SK-N-SH treated with all-trans-retinoic acid at 6 μM for 48 hours (cell line): ENCODE measurements around the gene ABCG5.

Experiments
- ATAC-seq: fragments of 200-7000 bp; cut with Tn5 transposase; 3 replicates; pipeline ENCODE4 v1.9.1; 2020; ENCODE audit warnings: mild to moderate bottlenecking, moderate library complexity
- ARNTL ChIP-seq: fragments of 450-650 bp; formaldehyde crosslinking; IDR thresholded peaks from 2 replicates; pipeline ENCODE4 v1.5.0; 2020; ENCODE audit warnings: low read depth, mild to moderate bottlenecking, moderate library complexity, borderline replicate concordance
- BACH2 ChIP-seq: fragments of 250-450 bp; sonication (Bioruptor Pico); IDR thresholded peaks from 2 replicates; pipeline ENCODE4 v1.9.0; 2021; ENCODE audit warnings: mild to moderate bottlenecking, borderline replicate concordance
- CSDC2 ChIP-seq: fragments of 250-450 bp; sonication (Bioruptor Pico); IDR thresholded peaks from 2 replicates; pipeline ENCODE4 v1.5.0; 2020; ENCODE audit warnings: mild to moderate bottlenecking, moderate library complexity
- GLIS3 ChIP-seq: fragments of 250-450 bp; sonication (Bioruptor Pico); IDR thresholded peaks from 2 replicates; pipeline ENCODE4 v1.5.0; 2020; ENCODE audit warnings: mild to moderate bottlenecking, moderate library complexity
- ISL1 ChIP-seq: fragments of 250-450 bp; sonication (Bioruptor Pico); IDR thresholded peaks from 2 replicates; pipeline ENCODE4 v2.1.2; 2022; ENCODE audit warnings: mild to moderate bottlenecking, moderate library complexity
- RARB ChIP-seq: fragments of 250-450 bp; sonication (Bioruptor Pico); IDR thresholded peaks from 2 replicates; pipeline ENCODE4 v1.8.0; 2021; ENCODE audit warnings: mild to moderate bottlenecking, moderate library complexity
- SNAI2 ChIP-seq: fragments of 250-450 bp; sonication (Bioruptor Pico); IDR thresholded peaks from 2 replicates; pipeline ENCODE4 v1.5.0; 2020; ENCODE audit warnings: mild to moderate bottlenecking, moderate library complexity
- TCF4 ChIP-seq: fragments of 250-450 bp; sonication (Bioruptor Pico); IDR thresholded peaks from 2 replicates; pipeline ENCODE4 v1.8.0; 2021; ENCODE audit warnings: mild to moderate bottlenecking, moderate library complexity, borderline replicate concordance
- TOX ChIP-seq: fragments of 250-450 bp; sonication (Bioruptor Pico); IDR thresholded peaks from 2 replicates; pipeline ENCODE4 v1.8.0; 2021; ENCODE audit warnings: mild to moderate bottlenecking, moderate library complexity, borderline replicate concordance
- ZFP3 ChIP-seq: fragments of 250-450 bp; sonication (Bioruptor Pico); IDR thresholded peaks from 2 replicates; pipeline ENCODE4 v1.5.0; 2020; ENCODE audit warnings: mild to moderate bottlenecking, moderate library complexity
- ZFP30 ChIP-seq: fragments of 450-650 bp; formaldehyde crosslinking; IDR thresholded peaks from 2 replicates; pipeline ENCODE4 v1.5.0; 2022; ENCODE audit warnings: mild to moderate bottlenecking, moderate library complexity
- ZNF565 ChIP-seq: fragments of 450-650 bp; formaldehyde crosslinking; conservative IDR thresholded peaks from 2 replicates; pipeline ENCODE4 v1.5.0; 2020; ENCODE audit warnings: low read depth, mild to moderate bottlenecking, moderate library complexity
- ZNF70 ChIP-seq: fragments of 450-650 bp; formaldehyde crosslinking; IDR thresholded peaks from 2 replicates; pipeline ENCODE4 v1.5.0; 2020; ENCODE audit warnings: mild to moderate bottlenecking, moderate library complexity
- ZNF8 ChIP-seq: fragments of 450-650 bp; formaldehyde crosslinking; IDR thresholded peaks from 2 replicates; pipeline ENCODE4 v1.5.0; 2020; ENCODE audit warnings: mild to moderate bottlenecking, moderate library complexity
- TF ChIP-seq, protein P1 (sequence below): fragments of 250-450 bp; sonication (Bioruptor Pico); IDR thresholded peaks from 2 replicates; pipeline ENCODE4 v1.8.0; 2020; ENCODE audit warnings: mild to moderate bottlenecking, moderate library complexity, borderline replicate concordance
- TF ChIP-seq, protein P2 (sequence below): fragments of 250-450 bp; sonication (Bioruptor Pico); IDR thresholded peaks from 2 replicates; pipeline ENCODE4 v1.5.1; 2020; ENCODE audit warnings: low read depth, mild to moderate bottlenecking, moderate library complexity
- TF ChIP-seq, protein P3 (sequence below): fragments of 250-450 bp; sonication (Bioruptor Pico); IDR thresholded peaks from 2 replicates; pipeline ENCODE4 v1.8.0; 2021; ENCODE audit warnings: low read depth, mild to moderate bottlenecking, moderate library complexity, borderline replicate concordance
- TF ChIP-seq, protein P4 (sequence below): fragments of 250-450 bp; sonication (Bioruptor Pico); IDR thresholded peaks from 2 replicates; pipeline ENCODE4 v1.5.1; 2021; ENCODE audit warnings: mild to moderate bottlenecking, moderate library complexity
- TF ChIP-seq, protein P5 (sequence below): fragments of 250-450 bp; sonication (Bioruptor Pico); IDR thresholded peaks from 2 replicates; pipeline ENCODE4 v1.5.0; 2020; ENCODE audit warnings: mild to moderate bottlenecking, moderate library complexity

The ABCG5 gene

DNA sequence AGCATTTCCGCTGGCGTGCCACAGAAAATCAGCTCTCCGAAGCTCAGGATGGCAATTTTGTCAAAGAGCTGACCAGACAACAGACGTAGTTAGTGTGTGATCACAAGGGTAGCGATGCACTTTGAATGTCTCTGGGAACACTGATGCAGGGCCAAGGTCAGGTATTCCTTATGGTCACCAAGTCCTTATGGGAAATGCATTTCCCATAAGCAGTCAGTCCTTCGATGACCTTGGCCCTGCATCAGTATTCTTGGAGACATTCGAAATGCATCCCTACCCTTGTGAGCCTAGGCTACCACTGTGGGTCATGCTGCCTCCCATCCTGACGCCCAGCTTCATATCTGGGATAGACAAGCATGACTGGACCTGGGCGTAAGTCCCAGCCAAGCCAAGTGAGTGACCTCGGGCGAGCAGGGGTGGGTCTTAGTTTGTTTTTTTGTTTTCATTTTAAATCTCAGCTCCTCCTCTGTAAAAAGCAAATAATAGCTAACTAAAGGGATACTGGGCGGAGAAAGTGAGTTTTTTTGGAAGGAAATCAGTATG is 13.6 kb downstream of the ABCG5 start (continued):
- TF ChIP-seq, protein P1, sequence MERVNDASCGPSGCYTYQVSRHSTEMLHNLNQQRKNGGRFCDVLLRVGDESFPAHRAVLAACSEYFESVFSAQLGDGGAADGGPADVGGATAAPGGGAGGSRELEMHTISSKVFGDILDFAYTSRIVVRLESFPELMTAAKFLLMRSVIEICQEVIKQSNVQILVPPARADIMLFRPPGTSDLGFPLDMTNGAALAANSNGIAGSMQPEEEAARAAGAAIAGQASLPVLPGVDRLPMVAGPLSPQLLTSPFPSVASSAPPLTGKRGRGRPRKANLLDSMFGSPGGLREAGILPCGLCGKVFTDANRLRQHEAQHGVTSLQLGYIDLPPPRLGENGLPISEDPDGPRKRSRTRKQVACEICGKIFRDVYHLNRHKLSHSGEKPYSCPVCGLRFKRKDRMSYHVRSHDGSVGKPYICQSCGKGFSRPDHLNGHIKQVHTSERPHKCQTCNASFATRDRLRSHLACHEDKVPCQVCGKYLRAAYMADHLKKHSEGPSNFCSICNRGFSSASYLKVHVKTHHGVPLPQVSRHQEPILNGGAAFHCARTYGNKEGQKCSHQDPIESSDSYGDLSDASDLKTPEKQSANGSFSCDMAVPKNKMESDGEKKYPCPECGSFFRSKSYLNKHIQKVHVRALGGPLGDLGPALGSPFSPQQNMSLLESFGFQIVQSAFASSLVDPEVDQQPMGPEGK (CRISPR knock-in tag), result no peak
- TF ChIP-seq TCF4 (CRISPR knock-in tag) (no peak), BACH2 (CRISPR knock-in tag) (no peak), CSDC2 (CRISPR knock-in tag) (no peak)

DNA sequence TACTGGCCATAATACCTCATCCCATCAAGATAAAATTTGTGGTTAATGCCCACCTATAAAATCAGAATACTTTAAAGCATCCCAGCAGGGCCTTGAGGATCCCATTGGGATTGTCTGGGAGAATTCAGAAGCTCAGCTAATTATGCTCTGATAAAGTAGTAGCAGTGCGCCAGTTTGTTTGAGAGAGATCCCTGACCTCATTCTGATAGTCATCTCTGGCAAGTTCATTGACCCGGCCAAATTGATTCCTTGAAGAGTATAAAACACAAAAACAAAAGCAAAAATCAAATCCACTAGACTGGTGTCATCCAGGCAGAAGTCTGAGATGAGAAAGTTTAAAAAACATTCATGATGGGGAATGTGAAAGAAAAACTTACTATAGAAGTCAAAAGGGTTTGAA is 14.1 kb downstream of the ABCG5 start:
- TF ChIP-seq, protein P2, sequence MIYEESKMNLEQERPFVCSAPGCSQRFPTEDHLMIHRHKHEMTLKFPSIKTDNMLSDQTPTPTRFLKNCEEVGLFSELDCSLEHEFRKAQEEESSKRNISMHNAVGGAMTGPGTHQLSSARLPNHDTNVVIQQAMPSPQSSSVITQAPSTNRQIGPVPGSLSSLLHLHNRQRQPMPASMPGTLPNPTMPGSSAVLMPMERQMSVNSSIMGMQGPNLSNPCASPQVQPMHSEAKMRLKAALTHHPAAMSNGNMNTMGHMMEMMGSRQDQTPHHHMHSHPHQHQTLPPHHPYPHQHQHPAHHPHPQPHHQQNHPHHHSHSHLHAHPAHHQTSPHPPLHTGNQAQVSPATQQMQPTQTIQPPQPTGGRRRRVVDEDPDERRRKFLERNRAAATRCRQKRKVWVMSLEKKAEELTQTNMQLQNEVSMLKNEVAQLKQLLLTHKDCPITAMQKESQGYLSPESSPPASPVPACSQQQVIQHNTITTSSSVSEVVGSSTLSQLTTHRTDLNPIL, result no peak
- TF ChIP-seq ISL1, result no peak
- TF ChIP-seq ZFP30, result no peak
- TF ChIP-seq TOX, result no peak
- TF ChIP-seq ZNF70 (CRISPR knock-in tag), result no peak
- TF ChIP-seq GLIS3 (CRISPR knock-in tag), result no peak
- TF ChIP-seq CSDC2 (CRISPR knock-in tag), result no peak
- no peak for TF ChIP-seq ZNF8 (CRISPR knock-in tag)
- TF ChIP-seq ARNTL, result no peak
- TF ChIP-seq RARB (CRISPR knock-in tag), result no peak
- TF ChIP-seq SNAI2, result no peak
- TF ChIP-seq, protein P3, sequence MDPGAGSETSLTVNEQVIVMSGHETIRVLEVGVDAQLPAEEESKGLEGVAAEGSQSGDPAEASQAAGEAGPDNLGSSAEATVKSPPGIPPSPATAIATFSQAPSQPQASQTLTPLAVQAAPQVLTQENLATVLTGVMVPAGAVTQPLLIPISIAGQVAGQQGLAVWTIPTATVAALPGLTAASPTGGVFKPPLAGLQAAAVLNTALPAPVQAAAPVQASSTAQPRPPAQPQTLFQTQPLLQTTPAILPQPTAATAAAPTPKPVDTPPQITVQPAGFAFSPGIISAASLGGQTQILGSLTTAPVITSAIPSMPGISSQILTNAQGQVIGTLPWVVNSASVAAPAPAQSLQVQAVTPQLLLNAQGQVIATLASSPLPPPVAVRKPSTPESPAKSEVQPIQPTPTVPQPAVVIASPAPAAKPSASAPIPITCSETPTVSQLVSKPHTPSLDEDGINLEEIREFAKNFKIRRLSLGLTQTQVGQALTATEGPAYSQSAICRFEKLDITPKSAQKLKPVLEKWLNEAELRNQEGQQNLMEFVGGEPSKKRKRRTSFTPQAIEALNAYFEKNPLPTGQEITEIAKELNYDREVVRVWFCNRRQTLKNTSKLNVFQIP (CRISPR knock-in tag), result no peak
- TF ChIP-seq ZNF565, result no peak
- no peak for TF ChIP-seq ZFP3 (CRISPR knock-in tag)
- TF ChIP-seq, protein P1 (CRISPR knock-in tag), result no peak
- TF ChIP-seq, protein P4, sequence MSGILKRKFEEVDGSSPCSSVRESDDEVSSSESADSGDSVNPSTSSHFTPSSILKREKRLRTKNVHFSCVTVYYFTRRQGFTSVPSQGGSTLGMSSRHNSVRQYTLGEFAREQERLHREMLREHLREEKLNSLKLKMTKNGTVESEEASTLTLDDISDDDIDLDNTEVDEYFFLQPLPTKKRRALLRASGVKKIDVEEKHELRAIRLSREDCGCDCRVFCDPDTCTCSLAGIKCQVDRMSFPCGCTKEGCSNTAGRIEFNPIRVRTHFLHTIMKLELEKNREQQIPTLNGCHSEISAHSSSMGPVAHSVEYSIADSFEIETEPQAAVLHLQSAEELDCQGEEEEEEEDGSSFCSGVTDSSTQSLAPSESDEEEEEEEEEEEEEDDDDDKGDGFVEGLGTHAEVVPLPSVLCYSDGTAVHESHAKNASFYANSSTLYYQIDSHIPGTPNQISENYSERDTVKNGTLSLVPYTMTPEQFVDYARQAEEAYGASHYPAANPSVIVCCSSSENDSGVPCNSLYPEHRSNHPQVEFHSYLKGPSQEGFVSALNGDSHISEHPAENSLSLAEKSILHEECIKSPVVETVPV (CRISPR knock-in tag), result no peak
- no peak for ATAC-seq

DNA sequence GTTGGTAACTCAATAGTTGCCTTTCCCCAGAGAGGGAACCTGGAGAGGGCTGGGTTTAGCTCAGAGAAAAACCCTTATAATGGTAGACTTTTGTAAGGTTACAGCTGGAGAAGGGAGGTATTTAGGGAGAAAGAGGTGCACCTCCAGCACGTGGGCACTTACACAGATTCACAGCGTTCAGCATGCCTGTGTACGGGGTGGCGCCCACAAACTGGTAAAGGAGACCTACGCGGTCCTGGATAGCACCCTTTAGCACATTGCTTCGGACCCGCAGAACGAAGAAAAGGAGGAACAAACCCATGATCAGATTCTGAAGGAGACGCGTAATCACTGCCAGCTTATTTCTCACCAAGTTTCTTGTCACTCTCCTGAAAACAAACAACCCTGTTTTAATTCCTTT is 14.9 kb downstream of the ABCG5 start:
- no peak for TF ChIP-seq CSDC2 (CRISPR knock-in tag)
- ATAC-seq, result no peak

DNA sequence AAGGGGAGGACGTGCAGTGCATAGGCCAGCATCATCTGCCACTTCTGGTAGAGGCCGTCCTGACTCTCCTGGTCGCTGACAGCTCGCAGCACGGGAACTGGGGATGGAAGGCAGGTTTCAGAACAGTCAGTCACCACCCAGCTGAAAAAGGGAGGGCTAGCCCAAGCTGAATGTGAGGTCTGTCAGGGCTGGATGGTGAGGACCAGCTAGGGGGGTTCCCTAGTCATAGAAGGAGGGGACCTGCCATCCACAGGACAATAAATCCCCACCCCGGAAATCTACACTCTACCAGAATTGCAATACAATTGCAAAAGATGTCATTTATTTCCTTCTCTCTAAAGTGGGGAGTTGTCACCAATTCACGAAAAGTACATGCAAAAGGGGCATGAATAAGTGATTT is 15.8 kb downstream of the ABCG5 start:
- no peak for ATAC-seq
- no peak for TF ChIP-seq RARB (CRISPR knock-in tag)
- TF ChIP-seq, protein P5, sequence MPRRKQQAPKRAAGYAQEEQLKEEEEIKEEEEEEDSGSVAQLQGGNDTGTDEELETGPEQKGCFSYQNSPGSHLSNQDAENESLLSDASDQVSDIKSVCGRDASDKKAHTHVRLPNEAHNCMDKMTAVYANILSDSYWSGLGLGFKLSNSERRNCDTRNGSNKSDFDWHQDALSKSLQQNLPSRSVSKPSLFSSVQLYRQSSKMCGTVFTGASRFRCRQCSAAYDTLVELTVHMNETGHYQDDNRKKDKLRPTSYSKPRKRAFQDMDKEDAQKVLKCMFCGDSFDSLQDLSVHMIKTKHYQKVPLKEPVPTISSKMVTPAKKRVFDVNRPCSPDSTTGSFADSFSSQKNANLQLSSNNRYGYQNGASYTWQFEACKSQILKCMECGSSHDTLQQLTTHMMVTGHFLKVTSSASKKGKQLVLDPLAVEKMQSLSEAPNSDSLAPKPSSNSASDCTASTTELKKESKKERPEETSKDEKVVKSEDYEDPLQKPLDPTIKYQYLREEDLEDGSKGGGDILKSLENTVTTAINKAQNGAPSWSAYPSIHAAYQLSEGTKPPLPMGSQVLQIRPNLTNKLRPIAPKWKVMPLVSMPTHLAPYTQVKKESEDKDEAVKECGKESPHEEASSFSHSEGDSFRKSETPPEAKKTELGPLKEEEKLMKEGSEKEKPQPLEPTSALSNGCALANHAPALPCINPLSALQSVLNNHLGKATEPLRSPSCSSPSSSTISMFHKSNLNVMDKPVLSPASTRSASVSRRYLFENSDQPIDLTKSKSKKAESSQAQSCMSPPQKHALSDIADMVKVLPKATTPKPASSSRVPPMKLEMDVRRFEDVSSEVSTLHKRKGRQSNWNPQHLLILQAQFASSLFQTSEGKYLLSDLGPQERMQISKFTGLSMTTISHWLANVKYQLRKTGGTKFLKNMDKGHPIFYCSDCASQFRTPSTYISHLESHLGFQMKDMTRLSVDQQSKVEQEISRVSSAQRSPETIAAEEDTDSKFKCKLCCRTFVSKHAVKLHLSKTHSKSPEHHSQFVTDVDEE (CRISPR knock-in tag), result no peak
